Aorta (tissue), 5 donors: ENCODE results near the gene SYCP2L. TPM values are rescaled to one million over a fixed set of nuclear protein-coding genes. Genes with fewer than 3 reads are reported as not detected.
"Not testable (repeated sequence)": the region's sequence is repeated elsewhere in the genome, so short reads cannot be mapped to it uniquely, and the experiment has no call there.

Experiments
- ATAC-seq: fragments of 200-7000 bp; cut with Tn5 transposase; one replicate; pipeline ENCODE4 v1.9.1; 2022; ENCODE audit warnings: moderate library complexity; ENCODE audit not compliant: low FRiP score
- DNase-seq, 2 donors: peaks; one replicate each; pipeline ENCODE4 v3.0.0-alpha.2; 2020
- H3K27ac ChIP-seq, 2 donors: one replicate each; pipeline ENCODE4 v1.5.1; 2013; ENCODE audit warnings: low read length in 2 of 2, mild to moderate bottlenecking in 2 of 2, moderate library complexity in 2 of 2, control low read depth in 1 of 2, inconsistent platforms in 1 of 2, low read depth in 1 of 2
- H3K27me3 ChIP-seq, 2 donors: one replicate each; pipeline ENCODE4 v1.6.1; 2013; ENCODE audit warnings: control low read depth in 1 of 2, low read length in 1 of 2, mild to moderate bottlenecking in 1 of 2, moderate library complexity in 1 of 2; ENCODE audit not compliant: insufficient read depth in 2 of 2, control insufficient read depth in 1 of 2
- H3K36me3 ChIP-seq, 2 donors: one replicate each; pipeline ENCODE4 v1.6.1; 2013; ENCODE audit warnings: control low read depth in 1 of 2, low read length in 1 of 2, mild to moderate bottlenecking in 1 of 2; ENCODE audit not compliant: insufficient read depth in 2 of 2, control insufficient read depth in 1 of 2
- H3K4me1 ChIP-seq, 2 donors: one replicate each; pipeline ENCODE4 v1.6.1; 2013; ENCODE audit warnings: low read length in 2 of 2, control low read depth in 1 of 2, mild to moderate bottlenecking in 1 of 2, moderate library complexity in 1 of 2; ENCODE audit not compliant: insufficient read depth in 2 of 2, control insufficient read depth in 1 of 2
- H3K4me3 ChIP-seq, 2 donors: one replicate each; pipeline ENCODE4 v1.5.1; 2013; ENCODE audit warnings: low read length in 2 of 2, control low read depth in 1 of 2, mild to moderate bottlenecking in 1 of 2
- H3K9me3 ChIP-seq: one replicate; pipeline ENCODE4 v1.6.1; 2013; ENCODE audit warnings: mild to moderate bottlenecking, low read length; ENCODE audit not compliant: control insufficient read depth
- WGBS, 2 donors: extraction: QIAGEN DNeasy Blood & Tissue Kit; methylation state at CpG; one replicate each; pipeline ENCODE4 v1.1.7; 2013; 5-methylcytosine and 5-hydroxymethylcytosine counted together
- intact Hi-C, 2 donors: fragments of 100-400 bp; cut with DNase I; formaldehyde crosslinking; loops; one replicate each; pipeline versions ENCODE4 v1.14.2 to v1.15.0; 2022
- polyA plus RNA-seq, 2 donors: library from polyadenylated mRNA; stranded (reverse); fragments of 200-250 nt; gene quantifications; one replicate each; pipeline ENCODE4 v1.2.3, GENCODE V29; 2013
- total RNA-seq, 2 donors: library from RNA; stranded (reverse); fragmentation: NEBNext Ultra II Directional; extraction: Animal tissue kit (Norgen Biotek cat#: 25700); gene quantifications; one replicate each; pipeline ENCODE4 v1.2.1, GENCODE V29; 2021
- donor health status: healthy with polysubstance abuse.
- donor health status: Bipolar disorder and iron deficiency.
- donor health status: DM: no; HTN: no; CAD: no.
- donor health status: DM: no; HTN: no; CAD: no.
- donor health status: DM: yes; HTN: yes; CAD: no.

Gene SYCP2L
- total and polyA plus RNA-seq, 4 donors, result 0.95 to 2.0 (median 1.3) TPM; not detected in 1

GRCh38 chr6:10972196-10972595 lies 85.3 kb downstream of the SYCP2L start:
- H3K36me3 ChIP-seq, result no peaks in the 10 kb centered on the region
- no peaks in the 10 kb centered on the region for H3K9me3 ChIP-seq
- no peaks in the 10 kb centered on the region for H3K4me1 ChIP-seq
- WGBS, 2 donors, result 49 to 60% methylated on average over 3 of the region's 3 CpGs
- H3K27ac ChIP-seq, result no peak overlapping the region
- no peaks in the 10 kb centered on the region for H3K27me3 ChIP-seq
- H3K4me3 ChIP-seq, result no peak overlapping the region
- ATAC-seq, result no peak
- no peak for DNase-seq
- intact Hi-C loops, result no loop called here

DNA sequence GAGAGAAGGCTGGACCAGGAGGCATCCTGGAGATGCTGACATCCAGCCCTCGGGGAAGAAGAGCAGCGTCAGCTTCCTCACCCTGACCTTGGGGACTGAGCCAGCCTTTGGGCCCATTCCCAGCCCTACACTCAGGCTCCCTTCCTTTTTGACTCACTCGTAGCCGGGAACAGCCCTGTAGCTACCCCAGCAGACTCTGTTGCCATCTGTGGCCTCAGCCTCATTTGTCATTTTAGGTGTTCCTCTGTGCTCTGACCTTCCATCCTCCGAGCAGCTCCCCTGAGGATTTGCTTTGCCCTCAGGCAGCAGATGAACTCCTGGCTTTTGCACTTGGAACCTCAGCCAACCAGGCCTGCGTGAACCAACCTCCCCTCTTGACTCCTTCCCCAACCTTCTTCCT lies 89.7 kb downstream of the SYCP2L start:
- DNase-seq (no peak), ATAC-seq (peak; percentile 29)
- 74 to 75% methylated on average over 6 of the region's 6 CpGs for WGBS, 2 donors
- no peaks in the 10 kb centered on the region for H3K36me3 ChIP-seq
- H3K4me3 ChIP-seq, result no peak overlapping the region
- no peaks in the 10 kb centered on the region for H3K4me1 ChIP-seq
- H3K27ac ChIP-seq, result no peak overlapping the region
- intact Hi-C loops, result no loop called here
- no peaks in the 10 kb centered on the region for H3K9me3 ChIP-seq
- no peaks in the 10 kb centered on the region for H3K27me3 ChIP-seq

- DNase-seq (no peak), ATAC-seq (no peak)
- Histone ChIP-seq H3K27ac (no peak overlapping the region), H3K4me1 (no peaks in the 10 kb centered on the region), H3K4me3 (no peak overlapping the region), H3K36me3 (no peaks in the 10 kb centered on the region), H3K27me3 (no peaks in the 10 kb centered on the region), H3K9me3 (no peaks in the 10 kb centered on the region)
- intact Hi-C loops, result no loop called here
- WGBS, 2 donors, result 92 to 96% methylated on average over 5 of the region's 5 CpGs
Observed at GRCh38 chr6:10977231-10977968, 90.5 kb downstream of the SYCP2L start.

DNA sequence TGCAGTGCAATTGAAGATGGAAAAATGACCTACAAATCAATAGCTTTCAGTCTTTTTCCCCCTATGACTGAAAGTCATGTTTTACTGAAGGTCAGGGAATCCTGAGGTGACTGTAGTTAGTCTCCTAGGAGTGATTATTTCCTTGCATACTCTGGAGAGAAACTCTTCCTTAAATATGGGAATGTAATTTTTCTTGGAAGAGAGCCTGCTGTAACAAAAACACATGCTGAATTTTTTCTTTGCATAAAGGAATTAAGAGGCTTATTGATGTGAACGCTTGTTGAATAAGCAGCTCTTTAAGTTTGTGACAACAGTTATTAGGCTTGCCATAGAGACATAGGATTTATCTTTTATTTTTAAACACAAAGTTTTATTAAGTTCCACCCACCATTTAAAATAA lies 92.8 kb downstream of the SYCP2L start:
- Histone ChIP-seq H3K27ac (no peak overlapping the region), H3K9me3 (no peaks in the 10 kb centered on the region), H3K4me3 (no peak overlapping the region), H3K4me1 (no peaks in the 10 kb centered on the region), H3K27me3 (no peaks in the 10 kb centered on the region), H3K36me3 (no peaks in the 10 kb centered on the region)
- ATAC-seq (no peak), DNase-seq (no peak)
- WGBS, 2 donors, result 3 to 7% methylated on average over 1 of the region's 1 CpG
- intact Hi-C loops, result no loop called here

GRCh38 chr6:10981409-10981808 lies 94.6 kb downstream of the SYCP2L start:
- no peaks in the 10 kb centered on the region for H3K27me3 ChIP-seq
- no peaks in the 10 kb centered on the region for H3K4me1 ChIP-seq
- H3K36me3 ChIP-seq, result no peaks in the 10 kb centered on the region
- no peak for ATAC-seq
- no peak overlapping the region for H3K4me3 ChIP-seq
- 74 to 87% methylated on average over 1 of the region's 1 CpG for WGBS, 2 donors
- H3K9me3 ChIP-seq, result no peaks in the 10 kb centered on the region
- intact Hi-C loops, result no loop called here
- H3K27ac ChIP-seq, result no peak overlapping the region
- DNase-seq, result no peak

GRCh38 chr6:10984959-10985358 lies 98.1 kb downstream of the SYCP2L start:
- WGBS, 2 donors, result 91 to 95% methylated on average over 2 of the region's 2 CpGs
- ATAC-seq, H3K4me1 ChIP-seq, H3K36me3 ChIP-seq, H3K27ac ChIP-seq, intact Hi-C loops, DNase-seq, H3K27me3 ChIP-seq, H3K4me3 ChIP-seq, H3K9me3 ChIP-seq: not testable (repeated sequence)

DNA sequence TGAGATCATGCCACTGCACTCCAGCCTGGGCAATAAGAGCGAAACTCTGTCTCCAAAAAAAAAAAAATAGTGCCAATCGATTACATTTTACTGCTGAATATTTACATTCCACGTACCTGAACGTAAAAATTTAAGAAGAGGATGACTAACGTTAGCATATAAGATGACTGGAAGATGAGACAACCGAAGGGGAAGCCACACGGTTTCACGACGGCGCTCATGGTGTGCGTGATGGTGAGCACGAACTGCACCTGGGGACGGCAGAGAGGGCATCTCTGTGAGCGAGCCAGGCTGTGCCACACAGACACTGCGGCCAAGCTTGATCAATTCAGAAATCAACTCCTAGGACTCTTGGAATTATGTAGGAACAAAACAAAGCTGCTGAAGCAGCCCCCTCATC lies 102.7 kb downstream of the SYCP2L start:
- WGBS, 2 donors, result 92 to 97% methylated on average over 15 of the region's 15 CpGs
- no peaks in the 10 kb centered on the region for H3K36me3 ChIP-seq
- H3K4me1 ChIP-seq, result no peaks in the 10 kb centered on the region
- no peaks in the 10 kb centered on the region for H3K27me3 ChIP-seq
- no peak overlapping the region for H3K4me3 ChIP-seq
- no peak for DNase-seq
- H3K27ac ChIP-seq, result no peak overlapping the region
- no peaks in the 10 kb centered on the region for H3K9me3 ChIP-seq
- intact Hi-C loops, result no loop called here
- ATAC-seq, result no peak

- Histone ChIP-seq H3K4me3 (no peak overlapping the region), H3K4me1 (no peaks in the 10 kb centered on the region), H3K36me3 (no peaks in the 10 kb centered on the region), H3K9me3 (no peaks in the 10 kb centered on the region), H3K27ac (no peak overlapping the region), H3K27me3 (no peaks in the 10 kb centered on the region)
- intact Hi-C loops, result no loop called here
- ATAC-seq (no peak), DNase-seq (no peak)
- 64 to 70% methylated on average over 2 of the region's 2 CpGs for WGBS, 2 donors
Observed at GRCh38 chr6:10991115-10991514, 104.3 kb downstream of the SYCP2L start.

GRCh38 chr6:10993896-10994295 lies 107.0 kb downstream of the SYCP2L start:
- Histone ChIP-seq H3K27ac (no peak overlapping the region), H3K4me1 (no peaks in the 10 kb centered on the region), H3K9me3 (no peaks in the 10 kb centered on the region), H3K27me3 (no peaks in the 10 kb centered on the region), H3K4me3 (no peak overlapping the region), H3K36me3 (no peaks in the 10 kb centered on the region)
- no peak for ATAC-seq
- intact Hi-C loops, result no loop called here
- DNase-seq, result no peak
- 93 to 97% methylated on average over 8 of the region's 8 CpGs for WGBS, 2 donors
